ENCODE data around the gene XCL2.

XCL2 gene

DNA sequence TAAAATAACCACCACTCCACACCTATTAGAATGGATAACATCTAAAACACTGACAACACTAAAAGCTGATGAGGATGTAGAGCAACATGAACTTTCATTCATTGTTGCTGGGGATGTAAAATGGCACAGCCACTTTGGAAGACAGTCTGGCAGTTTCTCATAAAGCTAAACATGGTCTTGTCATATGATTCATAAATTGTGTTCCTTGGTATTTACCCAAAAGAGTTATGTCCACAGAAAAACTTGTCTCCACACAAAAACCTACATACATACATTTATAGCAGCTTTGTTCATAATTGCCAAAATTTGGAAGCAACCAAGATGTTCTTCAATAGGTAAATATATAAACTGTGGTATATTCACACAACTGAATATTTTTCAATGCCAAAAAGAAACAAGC is 16.6 kb upstream of the XCL2 start:
- no peak for DNase-seq (ENCODE audit: extremely low spot score)
- TF ChIP-seq, protein P1, sequence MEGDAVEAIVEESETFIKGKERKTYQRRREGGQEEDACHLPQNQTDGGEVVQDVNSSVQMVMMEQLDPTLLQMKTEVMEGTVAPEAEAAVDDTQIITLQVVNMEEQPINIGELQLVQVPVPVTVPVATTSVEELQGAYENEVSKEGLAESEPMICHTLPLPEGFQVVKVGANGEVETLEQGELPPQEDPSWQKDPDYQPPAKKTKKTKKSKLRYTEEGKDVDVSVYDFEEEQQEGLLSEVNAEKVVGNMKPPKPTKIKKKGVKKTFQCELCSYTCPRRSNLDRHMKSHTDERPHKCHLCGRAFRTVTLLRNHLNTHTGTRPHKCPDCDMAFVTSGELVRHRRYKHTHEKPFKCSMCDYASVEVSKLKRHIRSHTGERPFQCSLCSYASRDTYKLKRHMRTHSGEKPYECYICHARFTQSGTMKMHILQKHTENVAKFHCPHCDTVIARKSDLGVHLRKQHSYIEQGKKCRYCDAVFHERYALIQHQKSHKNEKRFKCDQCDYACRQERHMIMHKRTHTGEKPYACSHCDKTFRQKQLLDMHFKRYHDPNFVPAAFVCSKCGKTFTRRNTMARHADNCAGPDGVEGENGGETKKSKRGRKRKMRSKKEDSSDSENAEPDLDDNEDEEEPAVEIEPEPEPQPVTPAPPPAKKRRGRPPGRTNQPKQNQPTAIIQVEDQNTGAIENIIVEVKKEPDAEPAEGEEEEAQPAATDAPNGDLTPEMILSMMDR (IDR thresholded peaks at IDR 0.05; ENCODE audit: control extremely low read depth, extremely low read depth, low read depth, missing control alignments), result no peak
- POLR2A ChIA-PET, result no interaction called here
- CTCF ChIA-PET, result interaction anchor here (1.2 to 2.4 kb wide), 3 partner anchors 10 to 121 kb away, joined by 3 to 5 read pairs (median 5); no protein-coding TSS in a partner anchor

DNA sequence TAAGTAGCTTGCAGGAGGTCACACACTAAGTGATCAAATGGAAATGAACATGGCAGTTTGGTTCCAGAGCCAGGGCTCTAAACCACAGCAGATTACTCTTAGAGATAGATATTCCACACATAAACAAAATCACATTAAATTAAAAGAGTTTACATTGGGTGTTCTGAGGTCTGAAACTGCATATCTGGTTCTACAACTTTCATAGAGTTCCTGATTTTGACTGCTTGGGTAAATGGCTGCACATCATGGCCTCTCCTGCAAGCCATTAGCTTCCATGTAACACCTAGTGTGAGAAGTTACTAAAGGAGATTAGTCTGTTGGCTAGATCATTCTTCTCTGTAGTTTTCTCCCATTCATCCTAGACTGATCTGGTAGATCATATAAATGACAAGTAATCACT is 12.8 kb upstream of the XCL2 start:
- ChIA-PET POLR2A (no interaction called here), CTCF (no interaction called here)
- TF ChIP-seq, protein P1 (IDR thresholded peaks at IDR 0.05; ENCODE audit: control extremely low read depth, extremely low read depth, low read depth, missing control alignments), result no peak
- no peak for DNase-seq (ENCODE audit: extremely low spot score)

DNA sequence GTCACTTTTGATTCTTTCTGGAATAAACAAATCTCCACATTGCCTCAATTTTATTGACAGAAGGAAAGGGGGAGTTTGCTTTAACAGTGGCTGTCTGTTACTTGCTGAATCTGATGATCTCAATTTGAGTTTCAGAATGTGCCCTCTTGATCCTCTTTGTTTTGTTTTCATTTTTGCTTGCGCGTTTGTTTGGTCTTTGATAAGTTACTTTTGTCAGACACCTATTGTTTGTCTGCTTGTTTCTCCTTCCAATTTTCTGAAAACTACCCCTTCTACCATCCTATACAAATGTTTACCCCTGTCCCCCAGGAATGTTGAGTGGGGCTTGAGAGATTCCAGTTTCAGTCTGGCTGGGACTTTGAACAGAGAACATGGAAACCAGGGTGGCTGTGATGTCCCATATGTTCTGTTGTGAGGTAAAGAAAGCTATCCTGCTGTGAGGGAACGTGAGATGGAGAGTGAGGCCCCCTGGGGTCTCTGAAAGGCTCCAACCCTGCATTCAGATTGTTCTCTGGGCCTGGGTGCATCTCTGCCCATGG is 11.8 kb upstream of the XCL2 start:
- POLR2A ChIA-PET, result no interaction called here
- CTCF ChIA-PET, result interaction anchor here (2.1 kb wide), 1 partner anchor 21 kb away, joined by 6 read pairs; no protein-coding TSS in a partner anchor
- DNase-seq (ENCODE audit: extremely low spot score), result no peak
- TF ChIP-seq, protein P1 (IDR thresholded peaks at IDR 0.05; ENCODE audit: control extremely low read depth, extremely low read depth, low read depth, missing control alignments), result no peak

DNA sequence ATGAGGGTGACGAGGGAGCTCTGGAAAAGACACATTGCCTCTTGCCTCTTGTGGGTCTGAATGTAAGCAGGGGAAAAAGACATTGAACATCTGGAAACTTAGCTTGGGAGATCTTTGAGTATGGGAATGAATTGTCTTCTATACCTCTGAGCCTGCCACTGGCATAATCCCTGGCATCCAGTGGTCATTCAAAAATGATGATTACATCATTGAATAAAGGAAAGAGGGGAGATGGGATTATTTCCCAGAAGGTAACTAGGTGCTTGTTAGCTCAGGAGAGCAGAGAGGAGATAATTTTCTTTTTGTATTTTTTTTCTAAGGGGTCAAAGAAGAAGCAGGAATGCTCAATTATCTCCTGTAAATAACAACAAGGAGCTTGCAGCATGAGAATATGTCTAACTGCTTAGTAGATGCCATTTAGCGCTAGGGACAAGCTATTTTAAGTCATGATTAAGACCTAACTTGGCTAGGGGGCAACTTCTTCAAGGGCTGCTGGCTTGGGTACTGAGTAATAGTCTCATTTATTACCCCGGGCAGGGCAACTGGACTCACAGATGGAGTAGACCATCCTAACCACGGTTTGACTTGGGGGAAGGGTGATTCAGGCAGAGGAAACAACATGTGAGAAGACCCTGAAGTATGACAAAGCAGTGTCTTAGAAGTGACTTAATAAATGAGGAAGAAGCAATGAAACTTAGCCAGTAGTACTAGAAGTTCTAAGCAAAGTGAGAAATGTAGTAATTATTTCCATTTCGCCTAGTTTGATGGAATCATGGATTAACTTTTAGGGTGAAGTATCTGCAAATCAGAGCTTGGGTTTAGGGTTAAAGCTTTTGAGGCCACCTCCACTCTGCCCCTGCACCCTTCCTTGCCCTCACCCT is 11.0 kb upstream of the XCL2 start:
- TF ChIP-seq, protein P1 (IDR thresholded peaks at IDR 0.05; ENCODE audit: control extremely low read depth, extremely low read depth, low read depth, missing control alignments), result no peak
- ChIA-PET POLR2A (no interaction called here), CTCF (interaction anchor here (0.8 to 2.3 kb wide), 8 partner anchors 10 to 793 kb away, joined by 3 to 9 read pairs (median 5); no protein-coding TSS in a partner anchor)
- no peak for DNase-seq (ENCODE audit: extremely low spot score)

DNA sequence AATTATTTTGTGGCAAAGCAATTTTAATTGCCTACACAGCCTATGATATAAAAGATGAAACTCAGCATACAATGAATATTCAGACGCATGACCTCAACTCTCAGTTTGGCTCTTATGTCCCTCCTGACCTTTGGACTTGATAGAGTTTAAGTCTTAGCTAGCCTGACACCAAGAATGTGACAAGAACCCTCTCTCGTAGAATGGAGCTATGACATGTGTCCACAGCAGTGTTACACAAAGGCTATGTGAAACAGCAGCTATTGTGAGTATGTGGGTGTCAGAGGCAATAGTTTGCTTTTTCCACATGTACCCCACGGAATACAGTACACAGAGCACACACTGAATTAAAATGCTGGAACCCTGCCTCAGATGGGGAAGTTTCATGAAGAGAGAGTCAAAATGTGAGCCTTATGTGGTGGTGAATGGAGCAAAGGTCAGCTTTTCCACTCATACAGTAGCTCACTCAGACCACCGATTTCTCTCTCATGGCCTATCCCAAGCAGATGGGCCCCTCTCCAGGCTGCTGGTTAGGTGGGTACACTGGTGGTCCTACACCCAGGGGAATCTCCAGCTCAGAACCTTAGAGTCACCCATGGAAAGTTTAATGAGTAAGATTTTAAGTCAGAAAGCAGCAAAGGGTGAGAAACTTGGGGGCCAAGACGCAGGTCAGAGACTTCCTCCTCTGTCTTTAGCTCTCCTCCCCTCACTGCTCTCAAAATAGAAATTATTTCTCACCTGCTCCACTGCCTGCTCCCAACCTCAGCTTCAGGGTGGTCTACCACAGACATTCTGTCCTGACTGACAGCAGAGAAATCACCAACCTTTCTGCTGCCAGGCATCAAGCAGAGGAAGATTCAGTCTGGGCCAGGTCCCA is 10.1 kb upstream of the XCL2 start:
- DNase-seq (ENCODE audit: extremely low spot score), result peak; percentile 21
- POLR2A ChIA-PET, result no interaction called here
- CTCF ChIA-PET, result interaction anchor here (0.8 to 2.3 kb wide), 7 partner anchors 11 to 211 kb away, joined by 3 to 9 read pairs (median 6); no protein-coding TSS in a partner anchor
- TF ChIP-seq, protein P1 (IDR thresholded peaks at IDR 0.05; ENCODE audit: control extremely low read depth, extremely low read depth, low read depth, missing control alignments), result no peak

DNA sequence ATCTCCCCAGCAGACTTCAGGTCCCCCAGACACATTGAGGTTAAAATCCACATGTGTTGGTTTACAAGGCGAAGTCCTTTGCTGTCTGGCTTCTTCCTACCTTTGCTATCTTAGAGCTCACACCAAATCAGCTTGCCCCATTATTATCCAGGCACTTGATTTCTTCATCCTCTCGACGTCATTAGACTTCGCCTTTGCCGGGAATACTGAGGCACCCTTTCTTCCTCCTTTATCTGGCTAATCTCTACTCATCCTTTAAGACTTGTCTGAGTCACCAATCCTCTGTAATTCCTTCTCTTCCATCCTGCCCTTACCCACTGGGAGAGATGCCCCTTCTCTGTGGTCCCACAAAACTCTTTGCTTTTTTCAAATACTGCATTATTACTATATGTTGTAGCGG is 9.2 kb upstream of the XCL2 start:
- ChIA-PET CTCF (interaction anchor here (0.8 to 2.3 kb wide), 3 partner anchors 16 to 114 kb away, joined by 3 to 9 read pairs (median 5); no protein-coding TSS in a partner anchor), POLR2A (no interaction called here)
- DNase-seq (ENCODE audit: extremely low spot score), result no peak
- TF ChIP-seq, protein P1 (IDR thresholded peaks at IDR 0.05; ENCODE audit: control extremely low read depth, extremely low read depth, low read depth, missing control alignments), result no peak
